GM12874 (cell line): ENCODE data around the gene SZRD1.

Experiments used
- CTCF ChIP-seq: IDR thresholded peaks from 2 replicates; pipeline ENCODE4 v1.5.1; 2011; ENCODE audit warnings: low read depth, mild to moderate bottlenecking, control low read depth, low read length, moderate library complexity; ENCODE audit not compliant: insufficient read depth

SZRD1 gene

GRCh38 chr1:16425125-16426025 is 58.3 kb downstream of the SZRD1 start:
- TF ChIP-seq CTCF: no peak

GRCh38 chr1:16430606-16431005 is 63.6 kb downstream of the SZRD1 start:
- TF ChIP-seq CTCF: no peak

- TF ChIP-seq CTCF: no peak
Observed at GRCh38 chr1:16433030-16433429, 66.0 kb downstream of the SZRD1 start.

GRCh38 chr1:16434007-16434406 is 67.0 kb downstream of the SZRD1 start:
- no peak for TF ChIP-seq CTCF

- no peak for TF ChIP-seq CTCF
Observed at GRCh38 chr1:16434501-16434900, 67.5 kb downstream of the SZRD1 start.

- TF ChIP-seq CTCF: no peak
Observed at GRCh38 chr1:16436946-16437474, 70.0 kb downstream of the SZRD1 start, which contains the start of gene SPATA21. TSS of gene SPATA21 (minus strand) at chr1:16437424. CDS start at chr1:16431371, 6,053 bp downstream.

GRCh38 chr1:16438516-16438915 is 71.5 kb downstream of the SZRD1 start:
- no peak for TF ChIP-seq CTCF
